H1 (cell line): ENCODE results near the gene SEC31A. TPM values are rescaled to one million over a fixed set of nuclear protein-coding genes. Genes with fewer than 3 reads are reported as not detected.

ENCODE experiments used
- CTCF ChIA-PET: fragments of 300-600 bp; sonication (Branson Sonifier 250); formaldehyde crosslinking; loops from one replicate; lab custom pipeline; 2021; ENCODE audit not compliant: partially characterized antibody; lab: Charles Lee
- POLR2A ChIA-PET: fragments of 300-600 bp; sonication (Branson Sonifier 250); formaldehyde crosslinking; loops from one replicate; lab custom pipeline; 2021; ENCODE audit warnings: inconsistent platforms; ENCODE audit not compliant: partially characterized antibody; lab: Charles Lee
- DNase-seq, 2 experiments: peaks; one replicate each; pipeline versions ENCODE4 v3.0.0 to v3.0.0-alpha.2; 2010 to 2022; ENCODE audit warnings: low spot score in 2 of 2, low read depth in 1 of 2, mixed read lengths in 1 of 2
- FAIRE-seq: peaks from 2 replicates; lab custom pipeline; 2011; peaks lifted over from hg19 to GRCh38; lab: Jason Lieb, UNC
- H2AFZ ChIP-seq: 2 replicates; pipeline ENCODE4 v1.8.1; 2012; ENCODE audit warnings: low read length, inconsistent platforms
- H2AK5ac ChIP-seq: 2 replicates; pipeline ENCODE4 v1.6.1; 2013; ENCODE audit warnings: low read depth, low read length
- H2BK120ac ChIP-seq: replicated peaks from 2 replicates; pipeline ENCODE3; 2013; ENCODE audit warnings: low read depth, low read length, inconsistent platforms
- H2BK12ac ChIP-seq: 2 replicates; pipeline ENCODE4 v1.6.1; 2013; ENCODE audit warnings: low read depth, low read length
- H2BK15ac ChIP-seq: 2 replicates; pipeline ENCODE4 v1.6.1; 2013; ENCODE audit warnings: low read length
- H2BK20ac ChIP-seq: 2 replicates; pipeline ENCODE4 v1.6.1; 2013; ENCODE audit warnings: low read length
- H2BK5ac ChIP-seq: 2 replicates; pipeline ENCODE4 v1.6.1; 2013; ENCODE audit warnings: low read depth, low read length
- H3K14ac ChIP-seq: 2 replicates; pipeline ENCODE4 v1.6.1; 2013; ENCODE audit warnings: inconsistent platforms; ENCODE audit not compliant: insufficient read length
- H3K18ac ChIP-seq: 2 replicates; pipeline ENCODE4 v1.6.1; 2013; ENCODE audit warnings: low read length; ENCODE audit errors: extremely low read depth
- H3K23ac ChIP-seq: 2 replicates; pipeline ENCODE4 v1.6.1; 2013; ENCODE audit warnings: inconsistent platforms; ENCODE audit not compliant: insufficient read length
- H3K23me2 ChIP-seq: 2 replicates; pipeline ENCODE4 v1.6.1; 2013; ENCODE audit warnings: low read depth, low read length
- H3K27ac ChIP-seq: 2 replicates; pipeline ENCODE4 v1.6.1; 2011; ENCODE audit warnings: low read depth, low read length, inconsistent platforms
- H3K27me3 ChIP-seq, 4 experiments: replicated peaks in 1 of 4; 1 replicate in 1 of 4; 2 replicates in 3 of 4; pipeline versions ENCODE4 v1.6.1 to v1.8.1; 2011 to 2013; ENCODE audit warnings: low read length in 3 of 4, mild to moderate bottlenecking in 3 of 4, inconsistent platforms in 2 of 4, mixed read lengths in 2 of 4, moderate library complexity in 1 of 4; ENCODE audit not compliant: control insufficient read depth in 3 of 4, insufficient read depth in 3 of 4; ENCODE audit errors: extremely low read depth in 1 of 4
- H3K36me3 ChIP-seq, 4 experiments: 2 replicates each; pipeline versions ENCODE4 v1.6.1 to v1.8.1; 2011 to 2013; ENCODE audit warnings: mild to moderate bottlenecking in 4 of 4, low read length in 3 of 4, moderate library complexity in 2 of 4, control low read depth in 1 of 4, inconsistent platforms in 1 of 4; ENCODE audit not compliant: insufficient read depth in 4 of 4, control insufficient read depth in 2 of 4
- H3K4ac ChIP-seq: replicated peaks from 2 replicates; pipeline ENCODE3; 2013; ENCODE audit warnings: low read length, low read depth, mixed read lengths, inconsistent platforms; ENCODE audit not compliant: insufficient read length
- H3K4me1 ChIP-seq, 4 experiments: replicated peaks in 1 of 4; 1 replicate in 1 of 4; 2 replicates in 3 of 4; pipeline versions ENCODE4 v1.6.1 to v1.8.1; 2011 to 2013; ENCODE audit warnings: low read length in 3 of 4, inconsistent platforms in 2 of 4, mixed read lengths in 1 of 4; ENCODE audit not compliant: insufficient read depth in 4 of 4, control insufficient read depth in 3 of 4
- H3K4me2 ChIP-seq, 2 experiments: 2 replicates each; pipeline versions ENCODE4 v1.6.1 to v1.8.1; 2011 to 2013; ENCODE audit warnings: low read depth in 2 of 2, low read length in 2 of 2, control low read depth in 1 of 2, inconsistent platforms in 1 of 2, mild to moderate bottlenecking in 1 of 2; ENCODE audit not compliant: insufficient read depth in 1 of 2
- H3K4me3 ChIP-seq, 4 experiments: fragments of 200-600, 300-600 bp in 1 of 4; sonication (generic), shearing (Covaris generic), sonication (Bioruptor Twin) in 1 of 4; 2 replicates each; pipeline versions ENCODE4 v1.5.1 to v1.8.1; 2011 to 2016; ENCODE audit warnings: low read length in 4 of 4, low read depth in 3 of 4, control low read depth in 2 of 4, inconsistent platforms in 2 of 4, mild to moderate bottlenecking in 2 of 4, mixed read lengths in 1 of 4, moderate library complexity in 1 of 4; ENCODE audit not compliant: insufficient read depth in 2 of 4; ENCODE audit errors: extremely low read depth in 1 of 4
- H3K56ac ChIP-seq: replicated peaks from 2 replicates; pipeline ENCODE3; 2013; ENCODE audit warnings: low read depth, mild to moderate bottlenecking, mixed read lengths, low read length, inconsistent platforms; ENCODE audit not compliant: insufficient read length
- H3K79me1 ChIP-seq: 2 replicates; pipeline ENCODE4 v1.6.1; 2013; ENCODE audit warnings: low read depth, low read length, control low read depth
- H3K79me2 ChIP-seq, 2 experiments: 2 replicates each; pipeline versions ENCODE4 v1.6.1 to v1.8.1; 2012 to 2013; ENCODE audit warnings: low read length in 2 of 2, mild to moderate bottlenecking in 2 of 2, inconsistent platforms in 1 of 2; ENCODE audit not compliant: insufficient read depth in 2 of 2, control insufficient read depth in 1 of 2
- H3K9ac ChIP-seq, 4 experiments: replicated peaks in 1 of 4; 1 replicate in 1 of 4; 2 replicates in 3 of 4; pipeline versions ENCODE4 v1.6.1 to v1.8.1; 2011 to 2013; ENCODE audit warnings: low read depth in 3 of 4, low read length in 3 of 4, control low read depth in 2 of 4, mild to moderate bottlenecking in 2 of 4, moderate library complexity in 2 of 4, inconsistent platforms in 1 of 4; ENCODE audit errors: extremely low read depth in 1 of 4
- H3K9me3 ChIP-seq, 2 experiments: 2 replicates each; pipeline versions ENCODE4 v1.6.1 to v1.8.1; 2012 to 2013; ENCODE audit warnings: mild to moderate bottlenecking in 2 of 2, moderate library complexity in 2 of 2, control low read depth in 1 of 2, inconsistent platforms in 1 of 2, low read depth in 1 of 2, low read length in 1 of 2, mixed read lengths in 1 of 2; ENCODE audit not compliant: insufficient read depth in 2 of 2
- H4K20me1 ChIP-seq, 2 experiments: replicated peaks in 1 of 2; 2 replicates each; pipeline versions ENCODE3 to v1.8.1; 2011 to 2013; ENCODE audit warnings: inconsistent platforms in 2 of 2, low read length in 2 of 2, mild to moderate bottlenecking in 1 of 2; ENCODE audit not compliant: insufficient read depth in 2 of 2, control insufficient read depth in 1 of 2
- H4K5ac ChIP-seq: 2 replicates; pipeline ENCODE4 v1.6.1; 2013; ENCODE audit warnings: low read length, low read depth, mixed read lengths, inconsistent platforms; ENCODE audit not compliant: insufficient read length
- H4K8ac ChIP-seq: 2 replicates; pipeline ENCODE4 v1.8.0; 2013; ENCODE audit warnings: mild to moderate bottlenecking, moderate library complexity, low read length, inconsistent platforms; ENCODE audit not compliant: insufficient read depth; ENCODE audit errors: extremely low read depth
- H4K91ac ChIP-seq: replicated peaks from 2 replicates; pipeline ENCODE3; 2013; ENCODE audit warnings: low read length, mixed read lengths, inconsistent platforms; ENCODE audit not compliant: insufficient read length
- BACH1 ChIP-seq: IDR thresholded peaks from 2 replicates; pipeline ENCODE4 v1.6.1; 2012; ENCODE audit warnings: low read length, improper control_type of control experiment
- BRCA1 ChIP-seq: IDR thresholded peaks from 2 replicates; pipeline ENCODE4 v1.6.1; 2012; ENCODE audit warnings: low read depth, low read length, improper control_type of control experiment
- CBX8 ChIP-seq: fragments of 300-800, 300-1000 bp; sonication (generic); IDR thresholded peaks from 2 replicates; pipeline ENCODE4 v1.7.1; 2016; ENCODE audit warnings: low read depth, low read length, borderline replicate concordance
- HDAC2 ChIP-seq, 2 experiments: fragments of 300-600 bp in 1 of 2; sonication (generic) in 1 of 2; IDR thresholded peaks; 2 replicates each; pipeline ENCODE4 v1.6.1; 2011 to 2012; ENCODE audit warnings: low read depth in 2 of 2, low read length in 2 of 2, mild to moderate bottlenecking in 2 of 2, moderate library complexity in 2 of 2, borderline replicate concordance in 1 of 2, inconsistent platforms in 1 of 2
- JUN ChIP-seq: IDR thresholded peaks from 2 replicates; pipeline ENCODE4 v1.6.1; 2011; ENCODE audit warnings: low read depth, mild to moderate bottlenecking, improper control_type of control experiment, low read length
- RBBP5 ChIP-seq: IDR thresholded peaks from 2 replicates; pipeline ENCODE4 v1.7.1; 2012; ENCODE audit warnings: low read depth, mild to moderate bottlenecking, inconsistent platforms, low read length, moderate library complexity, borderline replicate concordance
- WGBS, 2 experiments: shearing (Covaris generic) in 1 of 2; methylation state at CpG; one replicate each; pipeline versions ENCODE4 v1.1.6 to v1.1.7; 2013 to 2015; ENCODE audit warnings: low lambda C conversion rate in 2 of 2, mixed read lengths in 2 of 2, inconsistent platforms in 1 of 2, low coverage in 1 of 2, missing lambda C conversion rate in 1 of 2; ENCODE audit not compliant: insufficient replicate concordance in 2 of 2, insufficient coverage in 1 of 2, insufficient read length in 1 of 2; ENCODE audit errors: extremely low coverage in 1 of 2, missing lambda C conversion rate in 1 of 2; 5-methylcytosine and 5-hydroxymethylcytosine counted together
- polyA plus RNA-seq, 7 experiments: library from polyadenylated mRNA; depleted of rRNA in 3 of 7; stranded (reverse) in 5 of 7; unstranded in 2 of 7; fragments of >200 nt in 5 of 7; fragments of 200-250 nt in 2 of 7; gene quantifications; 1 replicate in 5 of 7; 2 replicates in 1 of 7; 4 replicates in 1 of 7; pipeline versions ENCODE4 v1.2.1 to v1.2.3, GENCODE V29; 2011 to 2013; ENCODE audit warnings: missing spikeins in 2 of 7, mixed read lengths in 2 of 7
- total RNA-seq: library from RNA; stranded (reverse); fragmentation: NEBNext Ultra II Directional; extraction: Animal tissue kit (Norgen Biotek cat#: 25700); gene quantifications from 2 replicates; pipeline ENCODE4 v1.2.1, GENCODE V29; 2021
- TF ChIP-seq, protein P1 (sequence below): IDR thresholded peaks from 2 replicates; pipeline ENCODE4 v1.6.1; 2012; ENCODE audit warnings: inconsistent platforms

The SEC31A gene
- total and polyA plus RNA-seq, 2 of the 8 experiments (the other 6 are each of a cell fraction or from before 2014, with no cell fraction given): 112 to 125 TPM

DNA sequence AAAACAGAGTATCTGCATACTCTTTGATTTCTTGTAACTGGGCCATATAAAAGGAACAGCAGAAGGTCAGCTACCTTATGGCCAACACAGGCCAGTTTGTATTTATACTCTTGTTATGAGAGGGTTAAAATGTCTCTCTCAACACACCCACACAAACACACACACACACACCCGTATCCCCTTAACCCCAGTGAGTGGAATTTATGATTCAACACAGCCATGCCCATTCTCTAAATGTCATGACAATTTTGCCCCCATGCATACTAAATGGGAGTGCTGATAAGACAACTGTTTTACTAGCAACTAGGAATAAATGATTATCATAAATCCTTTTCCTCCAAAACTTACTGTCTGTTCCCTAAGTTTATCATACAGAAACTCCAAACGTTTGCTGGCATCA is 70.3 kb downstream of the SEC31A start:
- no peak overlapping the region for H4K5ac ChIP-seq
- H4K20me1 ChIP-seq: peaks cover 2 to 6% of the 10 kb centered on the region in 2 experiments
- no peak overlapping the region for H3K23ac ChIP-seq
- no peak overlapping the region for H2BK5ac ChIP-seq
- no peak overlapping the region for H2AK5ac ChIP-seq
- H2BK20ac ChIP-seq: no peak overlapping the region
- no peak overlapping the region for H3K27ac ChIP-seq
- H3K27me3 ChIP-seq: no peaks in the 10 kb centered on the region
- no peak overlapping the region for H3K14ac ChIP-seq
- no peak overlapping the region for H2BK120ac ChIP-seq
- no peak overlapping the region for H2AFZ ChIP-seq
- H3K4me1 ChIP-seq: no peaks in the 10 kb centered on the region
- peaks cover 10 to 69% (median 47%) of the 10 kb centered on the region in 4 experiments; a peak in 7 of 8 replicates for H3K36me3 ChIP-seq
- no peaks in the 10 kb centered on the region for H3K79me2 ChIP-seq
- no peak overlapping the region for H3K18ac ChIP-seq
- no peak overlapping the region for H3K4me2 ChIP-seq
- H3K9ac ChIP-seq: no peak overlapping the region
- FAIRE-seq (no peak), DNase-seq (no peak)
- no peaks in the 10 kb centered on the region for H3K23me2 ChIP-seq
- no peak overlapping the region for H3K4me3 ChIP-seq
- POLR2A ChIA-PET: no interaction called here
- H4K8ac ChIP-seq: no peak overlapping the region
- H4K91ac ChIP-seq: no peak overlapping the region
- H3K4ac ChIP-seq: no peak overlapping the region
- no peaks in the 10 kb centered on the region for H3K79me1 ChIP-seq
- H3K56ac ChIP-seq: no peak overlapping the region
- CTCF ChIA-PET: interaction anchor here (1.2 to 1.3 kb wide), 2 partner anchors 22 to 33 kb away, joined by 3 to 4 read pairs; no protein-coding TSS in a partner anchor
- no peaks in the 10 kb centered on the region for H3K9me3 ChIP-seq
- H2BK15ac ChIP-seq: no peak overlapping the region
- 88% methylated on average over 2 of the region's 2 CpGs; no CpG with 5 or more reads in 1 of the 2 experiments for WGBS, 2 experiments
- H2BK12ac ChIP-seq: no peak overlapping the region
- no peak for TF ChIP-seq BACH1
- no peak for TF ChIP-seq JUN
- TF ChIP-seq HDAC2 (IDR thresholded peaks at IDR 0.05; ENCODE audit: borderline replicate concordance in 1 of 2, low read depth in 2 of 2, low read length in 2 of 2): no peak
- no peak for TF ChIP-seq RBBP5
- TF ChIP-seq CBX8: no peak
- no peak for TF ChIP-seq BRCA1
- TF ChIP-seq, protein P1, sequence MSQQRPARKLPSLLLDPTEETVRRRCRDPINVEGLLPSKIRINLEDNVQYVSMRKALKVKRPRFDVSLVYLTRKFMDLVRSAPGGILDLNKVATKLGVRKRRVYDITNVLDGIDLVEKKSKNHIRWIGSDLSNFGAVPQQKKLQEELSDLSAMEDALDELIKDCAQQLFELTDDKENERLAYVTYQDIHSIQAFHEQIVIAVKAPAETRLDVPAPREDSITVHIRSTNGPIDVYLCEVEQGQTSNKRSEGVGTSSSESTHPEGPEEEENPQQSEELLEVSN: no peak
